Activated T-helper 1 cell treated with anti-CD3 and anti-CD28 coated beads, Interleukin-12 subunit alpha, Interleukin-12 subunit beta, Interleukin-2, Interleukin-4 antibody, amounts not matched to agents 30 ng/mL and 10 ng/mL and 1 ng/mL, durations not matched to agents 14 hours and 24 hours and 36 hours (primary cell): ENCODE measurements around the gene PBX3. TPM values are rescaled to one million over a fixed set of nuclear protein-coding genes. Genes with fewer than 3 reads are reported as not detected.
A peak's percentile ranks its signal among the peaks of the same experiment; 100 is the strongest.

Source experiments
- DNase-seq: peaks from one replicate; pipeline ENCODE4 v3.0.0; 2021; ENCODE audit warnings: low spot score
- H3K27ac Mint-ChIP-seq: one replicate; pipeline ENCODE4 v1.8.0; 2021; ENCODE audit warnings: mild to moderate bottlenecking, mixed read lengths
- H3K27me3 Mint-ChIP-seq: one replicate; pipeline ENCODE4 v1.8.0; 2022; ENCODE audit warnings: mild to moderate bottlenecking, moderate library complexity, mixed read lengths; ENCODE audit not compliant: insufficient read depth
- H3K36me3 Mint-ChIP-seq: one replicate; pipeline ENCODE4 v1.8.0; 2021; ENCODE audit warnings: low read depth, mixed read lengths
- H3K4me1 Mint-ChIP-seq: one replicate; pipeline ENCODE4 v1.8.0; 2021; ENCODE audit warnings: low read depth, mixed read lengths
- H3K4me3 Mint-ChIP-seq: one replicate; pipeline ENCODE4 v1.8.0; 2021; ENCODE audit warnings: mild to moderate bottlenecking, moderate library complexity, mixed read lengths
- H3K9me3 Mint-ChIP-seq: one replicate; pipeline ENCODE4 v1.8.0; 2021; ENCODE audit warnings: mixed read lengths
- intact Hi-C: fragments of 100-400 bp; cut with micrococcal nuclease; formaldehyde crosslinking; loops from one replicate; pipeline ENCODE4 v1.15.1; 2024
- total RNA-seq: library from RNA; stranded (reverse); gene quantifications from 2 replicates; pipeline ENCODE4 v1.2.3, GENCODE V29; 2022

PBX3 gene
- total RNA-seq, 1 donor from 2014 or later: 24.2 TPM

DNA sequence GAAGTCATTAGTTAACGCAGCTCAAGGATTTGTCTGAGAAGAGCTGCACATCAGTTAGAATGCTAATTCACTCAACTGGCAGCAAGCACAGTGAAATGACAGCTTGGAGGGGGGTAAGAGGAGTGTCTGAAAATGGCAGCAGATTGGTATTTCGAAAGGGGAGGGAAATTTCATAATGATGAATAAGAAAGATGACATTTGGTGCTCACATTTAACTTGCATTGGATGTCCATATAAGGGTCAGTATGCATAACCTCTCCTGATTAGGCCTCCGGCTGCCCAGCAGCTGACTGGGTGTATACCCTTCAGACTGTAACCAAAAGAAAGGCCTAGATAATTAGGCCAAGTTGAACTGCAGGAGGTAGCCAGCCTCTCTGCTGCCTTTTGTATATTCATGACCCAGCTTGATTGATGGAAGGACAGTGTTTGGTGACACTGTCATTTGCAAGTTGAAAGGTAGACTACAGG, 131.0 kb downstream of the PBX3 start:
- Mint-ChIP-seq H3K27me3 (peaks cover 3% of the 10 kb centered on the region), H3K27ac (no peak overlapping the region), H3K36me3 (no peaks in the 10 kb centered on the region), H3K4me1 (no peaks in the 10 kb centered on the region), H3K9me3 (no peaks in the 10 kb centered on the region), H3K4me3 (no peak overlapping the region)
- intact Hi-C loops: no loop called here
- DNase-seq: no peak

DNA sequence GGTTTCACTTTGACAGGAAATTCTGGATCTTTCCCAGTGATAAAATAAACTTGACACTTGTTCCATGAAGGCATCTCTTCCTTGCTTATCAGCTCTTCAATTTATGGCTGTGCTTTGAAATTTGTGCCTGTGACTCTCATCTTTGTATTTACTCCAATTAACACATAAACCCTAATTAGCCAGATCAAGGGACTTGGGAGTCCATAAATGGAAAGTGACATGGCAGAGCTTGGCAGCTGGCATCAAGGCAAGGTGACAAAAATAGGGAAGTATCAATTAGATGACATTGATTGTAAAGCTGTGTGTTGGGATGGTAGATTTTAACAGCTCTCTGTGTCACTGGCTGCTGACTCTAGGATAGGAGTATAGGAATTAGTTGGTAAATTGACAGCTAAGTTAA, 133.9 kb downstream of the PBX3 start:
- no peak for DNase-seq
- Mint-ChIP-seq H3K27ac (no peak overlapping the region), H3K4me3 (no peak overlapping the region), H3K4me1 (no peaks in the 10 kb centered on the region), H3K9me3 (no peaks in the 10 kb centered on the region), H3K27me3 (peaks cover 9% of the 10 kb centered on the region), H3K36me3 (no peaks in the 10 kb centered on the region)
- intact Hi-C loops: no loop called here

DNA sequence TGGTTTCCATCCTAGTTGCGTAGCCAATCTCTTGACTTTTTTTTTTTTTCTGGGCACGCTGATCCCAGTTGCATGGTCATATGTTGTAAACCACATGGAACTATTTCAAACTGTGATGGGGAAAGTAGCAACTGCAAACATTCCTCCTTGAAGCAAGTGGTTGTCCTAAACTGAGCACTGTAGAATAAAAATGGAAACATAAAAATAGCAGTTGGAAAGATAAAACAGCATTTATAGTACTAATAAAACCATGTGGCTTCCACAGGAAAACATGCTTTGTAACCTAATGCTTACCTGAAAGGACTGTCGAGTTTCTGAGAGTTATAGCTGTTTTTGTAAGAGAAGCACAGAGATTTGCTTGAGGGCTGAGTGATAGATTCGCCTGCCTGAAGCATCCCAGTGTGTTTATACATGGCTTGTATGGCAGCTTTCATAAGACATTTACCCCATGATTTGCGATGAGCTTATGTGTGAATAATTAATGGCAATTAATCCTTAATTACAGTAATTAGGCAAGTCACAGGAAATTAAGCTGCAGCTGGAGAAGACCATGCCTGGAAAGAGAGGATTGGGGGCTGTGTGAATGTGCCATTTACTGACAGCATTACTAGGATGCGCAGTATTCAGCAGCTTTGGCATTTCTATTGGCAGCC, 136.5 kb downstream of the PBX3 start:
- H3K36me3 Mint-ChIP-seq: no peaks in the 10 kb centered on the region
- no peaks in the 10 kb centered on the region for H3K9me3 Mint-ChIP-seq
- no peak for DNase-seq
- no peak overlapping the region for H3K4me3 Mint-ChIP-seq
- H3K27me3 Mint-ChIP-seq: peaks cover 28% of the 10 kb centered on the region
- no peaks in the 10 kb centered on the region for H3K4me1 Mint-ChIP-seq
- no peak overlapping the region for H3K27ac Mint-ChIP-seq
- intact Hi-C loops: no loop called here

DNA sequence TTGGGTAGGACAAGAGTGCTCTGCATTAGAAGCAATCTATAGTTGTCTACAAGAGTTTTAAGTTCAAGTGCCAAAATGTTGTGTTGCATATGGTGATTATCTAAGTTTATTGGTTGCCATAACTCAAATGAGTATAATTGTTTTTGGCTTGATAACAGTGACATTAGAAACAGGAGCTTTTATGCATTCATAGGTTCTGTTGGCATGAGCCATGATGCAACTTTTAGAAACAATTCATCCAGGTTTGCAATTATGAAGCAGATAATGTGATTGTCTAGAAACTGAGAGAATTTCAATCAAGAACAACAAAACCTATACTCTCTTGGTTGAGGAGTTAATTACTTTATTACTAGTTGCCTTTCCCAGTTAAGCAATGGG, 137.0 kb downstream of the PBX3 start:
- Mint-ChIP-seq H3K9me3 (no peaks in the 10 kb centered on the region), H3K36me3 (no peaks in the 10 kb centered on the region), H3K4me1 (peaks cover 2% of the 10 kb centered on the region), H3K27ac (no peak overlapping the region), H3K27me3 (peaks cover 33% of the 10 kb centered on the region), H3K4me3 (no peak overlapping the region)
- intact Hi-C loops: no loop called here
- DNase-seq: no peak

DNA sequence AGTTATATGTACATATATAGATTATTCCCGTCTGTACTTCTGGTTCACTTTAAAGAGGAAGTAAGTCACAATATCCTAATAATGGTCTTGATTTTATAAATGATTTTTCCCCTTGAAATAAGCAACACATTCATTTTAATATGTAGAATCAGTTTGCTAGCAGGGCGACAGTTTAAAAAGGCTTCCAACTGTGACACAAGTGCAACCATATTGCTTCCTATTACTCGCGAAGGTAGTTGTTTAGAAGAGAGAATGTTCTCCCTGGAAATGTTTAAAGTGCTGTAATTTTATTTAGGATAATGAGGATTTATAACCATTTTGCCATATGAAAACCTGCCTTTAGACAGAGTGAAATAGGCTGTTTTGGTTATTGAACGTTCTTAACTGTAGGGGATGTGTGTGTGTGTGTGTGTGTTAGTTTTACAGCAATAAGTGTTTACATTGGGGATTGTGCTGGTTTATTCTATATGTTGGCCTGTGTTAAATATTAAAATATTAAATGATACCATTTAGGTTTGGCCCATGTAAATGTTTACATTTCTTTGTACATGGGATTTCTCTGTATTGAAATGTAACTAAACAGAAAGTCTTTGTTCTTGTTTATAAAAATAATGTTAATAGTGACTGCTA, 138.3 kb downstream of the PBX3 start:
- Mint-ChIP-seq H3K9me3 (no peaks in the 10 kb centered on the region), H3K36me3 (no peaks in the 10 kb centered on the region), H3K27ac (no peak overlapping the region), H3K4me1 (peaks cover 5% of the 10 kb centered on the region), H3K27me3 (peaks cover 42% of the 10 kb centered on the region), H3K4me3 (no peak overlapping the region)
- DNase-seq: no peak
- intact Hi-C loops: no loop called here

DNA sequence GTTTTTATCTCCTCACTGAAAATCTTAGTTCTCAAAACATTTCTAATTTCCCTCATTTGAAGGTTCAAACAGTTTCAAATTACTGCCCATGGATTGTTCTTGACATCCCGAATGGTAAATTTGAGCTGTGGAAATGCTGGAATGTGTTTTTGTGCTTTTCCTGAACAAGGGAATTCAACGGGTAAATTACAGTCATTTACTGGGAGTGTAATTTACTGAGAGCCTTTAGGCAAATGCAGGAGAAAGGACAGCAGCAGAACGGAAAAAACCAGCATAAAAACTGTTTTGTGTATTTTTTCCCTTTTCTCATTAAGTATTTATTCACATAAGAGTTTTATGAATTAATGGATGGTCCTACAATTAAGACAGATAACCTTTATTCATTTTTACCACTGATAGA, 139.2 kb downstream of the PBX3 start:
- Mint-ChIP-seq H3K9me3 (no peaks in the 10 kb centered on the region), H3K4me3 (no peak overlapping the region), H3K27me3 (peaks cover 50% of the 10 kb centered on the region), H3K36me3 (no peaks in the 10 kb centered on the region), H3K4me1 (peaks cover 5% of the 10 kb centered on the region), H3K27ac (no peak overlapping the region)
- intact Hi-C loops: no loop called here
- DNase-seq: no peak

DNA sequence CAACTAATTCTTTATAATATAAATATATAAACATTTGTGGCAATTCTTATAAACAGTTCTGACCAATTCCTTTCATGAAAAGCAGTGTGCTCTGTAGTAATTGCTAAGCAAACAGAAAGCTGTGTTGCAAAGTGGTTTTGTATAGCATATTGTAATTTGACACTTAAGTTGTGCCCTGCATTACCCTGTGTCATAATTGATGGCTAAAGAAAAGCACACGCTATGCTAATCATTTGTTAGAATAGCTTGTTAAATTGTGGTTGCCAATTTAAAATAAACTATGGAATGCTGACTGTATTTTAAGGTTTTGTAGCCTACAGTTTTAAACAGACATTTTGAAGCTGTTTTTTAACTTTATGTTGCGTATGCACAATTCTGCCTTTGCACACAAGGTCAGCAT, 140.0 kb downstream of the PBX3 start:
- Mint-ChIP-seq H3K27ac (no peak overlapping the region), H3K36me3 (no peaks in the 10 kb centered on the region), H3K9me3 (no peaks in the 10 kb centered on the region), H3K4me1 (peaks cover 5% of the 10 kb centered on the region), H3K27me3 (peaks cover 50% of the 10 kb centered on the region), H3K4me3 (no peak overlapping the region)
- no peak for DNase-seq
- intact Hi-C loops: no loop called here

DNA sequence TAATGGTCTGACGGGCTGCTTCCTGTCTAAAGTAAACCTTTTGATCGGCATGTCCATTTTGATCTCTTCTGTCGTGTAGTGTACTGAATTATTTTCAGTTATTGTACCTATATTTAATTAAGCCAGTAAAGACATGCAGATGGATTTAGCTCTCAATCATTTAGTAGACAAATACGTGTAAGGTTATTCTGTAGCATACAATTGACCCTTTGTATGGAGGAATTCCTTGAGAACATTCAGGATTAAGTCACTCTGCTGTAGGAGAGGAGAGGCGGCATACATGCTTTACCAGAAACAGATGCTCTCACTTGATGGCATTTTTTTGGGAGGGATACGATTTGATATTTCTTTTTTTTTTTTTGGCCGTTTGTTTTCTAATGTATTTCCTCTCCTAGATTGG, 141.0 kb downstream of the PBX3 start:
- Mint-ChIP-seq H3K27ac (no peak overlapping the region), H3K4me1 (peaks cover 5% of the 10 kb centered on the region), H3K9me3 (no peaks in the 10 kb centered on the region), H3K36me3 (no peaks in the 10 kb centered on the region), H3K27me3 (peaks cover 55% of the 10 kb centered on the region), H3K4me3 (no peak overlapping the region)
- intact Hi-C loops: no loop called here
- no peak for DNase-seq

DNA sequence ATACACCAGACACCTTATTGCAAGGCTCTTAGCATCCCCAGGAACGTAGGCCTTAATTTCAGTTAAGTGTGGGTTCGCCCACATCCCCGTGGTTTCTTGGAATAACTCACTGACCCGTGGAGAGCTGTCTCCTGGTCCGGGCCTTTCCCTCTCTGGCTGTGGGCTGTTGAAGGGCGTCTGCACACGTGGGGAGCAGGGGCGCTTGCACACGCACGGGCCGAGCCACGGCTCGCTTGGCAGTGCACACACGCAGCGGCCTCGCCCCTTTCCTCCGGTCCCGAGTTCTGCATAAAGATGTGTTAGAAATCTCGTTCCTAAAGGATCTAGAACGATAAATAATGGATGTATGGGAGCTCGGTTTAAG, 141.9 kb downstream of the PBX3 start:
- peaks cover 5% of the 10 kb centered on the region for H3K4me1 Mint-ChIP-seq
- peaks cover 58% of the 10 kb centered on the region for H3K27me3 Mint-ChIP-seq
- H3K9me3 Mint-ChIP-seq: no peaks in the 10 kb centered on the region
- DNase-seq: no peak
- H3K27ac Mint-ChIP-seq: no peak overlapping the region
- H3K36me3 Mint-ChIP-seq: no peaks in the 10 kb centered on the region
- peak overlapping the region; percentile 58 for H3K4me3 Mint-ChIP-seq
- intact Hi-C loops: no loop called here

DNA sequence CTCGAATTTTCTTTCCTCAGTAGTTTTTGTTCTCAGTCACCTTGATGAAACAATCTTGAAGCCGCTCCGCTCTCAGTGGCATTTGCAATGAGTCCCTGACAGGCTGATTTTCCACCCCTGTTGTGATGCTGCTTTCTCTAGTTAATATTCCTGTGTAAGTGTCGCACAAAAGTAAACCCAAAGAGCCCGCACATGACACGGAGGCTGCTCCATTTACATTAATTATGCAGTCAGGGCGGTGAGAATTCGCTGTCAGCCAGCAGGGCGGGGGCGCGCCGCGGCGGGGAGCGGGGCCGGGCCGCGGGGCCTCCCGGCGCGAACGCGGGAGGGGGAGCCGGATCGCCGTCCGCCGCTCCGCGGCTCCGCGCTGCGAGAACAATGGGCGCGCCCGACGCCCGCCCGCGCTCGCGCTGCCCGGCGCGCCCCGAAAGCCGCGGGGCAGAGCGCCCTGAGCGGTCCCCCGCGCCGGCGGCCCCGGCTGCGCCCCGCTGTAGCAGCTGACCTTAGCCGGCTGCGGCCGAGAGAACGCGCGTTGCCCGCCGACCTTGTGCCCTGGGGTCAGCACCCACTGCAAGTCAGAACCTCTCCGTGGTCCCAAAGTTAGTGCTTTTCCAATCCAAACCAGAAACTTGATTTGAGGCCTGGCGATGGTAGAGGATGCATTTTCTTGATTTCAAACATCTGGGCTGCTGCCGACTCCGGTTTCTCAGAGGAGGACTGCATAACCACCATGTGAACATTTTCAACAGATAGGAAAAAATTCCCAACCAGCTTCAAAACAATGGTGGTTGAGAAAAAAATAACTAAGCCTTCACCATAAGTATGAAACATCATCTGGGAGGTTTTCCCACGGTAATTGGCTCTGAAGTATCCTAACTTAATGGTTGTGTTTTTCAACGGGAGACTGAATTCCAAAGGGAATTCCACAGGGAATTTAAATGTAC, 142.6 kb downstream of the PBX3 start:
- Mint-ChIP-seq H3K36me3 (no peaks in the 10 kb centered on the region), H3K9me3 (no peaks in the 10 kb centered on the region), H3K4me1 (peaks cover 5% of the 10 kb centered on the region), H3K27ac (no peak overlapping the region), H3K4me3 (peak overlapping the region; percentile 64), H3K27me3 (peaks cover 53% of the 10 kb centered on the region)
- intact Hi-C loops: no loop called here
- DNase-seq: no peak

DNA sequence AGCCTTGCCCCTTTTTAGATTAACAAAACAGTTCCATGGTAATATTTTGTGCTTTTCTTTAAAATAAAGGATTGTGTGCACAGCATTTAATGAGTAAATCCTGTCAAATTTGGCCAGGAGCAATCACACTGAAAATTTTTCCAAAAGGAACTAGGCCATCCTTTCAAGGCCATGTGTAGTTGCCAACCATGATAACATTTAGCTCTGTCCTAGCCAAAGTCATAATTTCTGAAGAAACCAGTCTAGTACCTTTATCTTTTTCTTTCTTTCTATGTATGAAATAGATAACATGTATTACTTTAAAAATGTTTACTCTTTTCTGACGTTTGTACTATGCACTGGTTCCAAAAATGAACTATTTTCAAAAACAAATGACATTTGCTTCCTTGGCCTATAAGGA, 143.7 kb downstream of the PBX3 start:
- no peak for DNase-seq
- intact Hi-C loops: no loop called here
- H3K27ac Mint-ChIP-seq: no peak overlapping the region
- peaks cover 54% of the 10 kb centered on the region for H3K27me3 Mint-ChIP-seq
- peaks cover 5% of the 10 kb centered on the region for H3K4me1 Mint-ChIP-seq
- H3K9me3 Mint-ChIP-seq: no peaks in the 10 kb centered on the region
- no peaks in the 10 kb centered on the region for H3K36me3 Mint-ChIP-seq
- H3K4me3 Mint-ChIP-seq: no peak overlapping the region

DNA sequence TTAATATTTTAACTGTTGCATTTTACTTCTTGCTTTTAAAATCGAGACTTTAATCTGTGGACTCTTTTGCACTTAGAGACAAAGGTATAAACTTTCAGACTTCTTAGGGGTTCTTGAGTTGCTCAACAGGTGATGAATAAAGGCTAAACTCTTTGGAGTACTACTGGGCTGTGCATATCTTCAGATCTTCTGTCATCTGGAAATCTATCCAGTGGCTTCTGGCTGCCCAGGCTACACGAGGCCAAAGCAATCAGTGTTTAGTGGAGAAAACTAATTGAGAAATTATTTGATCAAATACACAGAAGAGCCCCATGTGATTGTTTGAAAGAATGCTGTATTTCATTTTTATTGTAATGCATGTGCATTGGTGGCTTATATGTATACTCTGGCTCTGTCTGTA, 146.1 kb downstream of the PBX3 start:
- H3K4me3 Mint-ChIP-seq: no peak overlapping the region
- H3K9me3 Mint-ChIP-seq: no peaks in the 10 kb centered on the region
- no peak for DNase-seq
- H3K27me3 Mint-ChIP-seq: peaks cover 42% of the 10 kb centered on the region
- no peaks in the 10 kb centered on the region for H3K36me3 Mint-ChIP-seq
- intact Hi-C loops: no loop called here
- H3K4me1 Mint-ChIP-seq: peaks cover 5% of the 10 kb centered on the region
- H3K27ac Mint-ChIP-seq: no peak overlapping the region

DNA sequence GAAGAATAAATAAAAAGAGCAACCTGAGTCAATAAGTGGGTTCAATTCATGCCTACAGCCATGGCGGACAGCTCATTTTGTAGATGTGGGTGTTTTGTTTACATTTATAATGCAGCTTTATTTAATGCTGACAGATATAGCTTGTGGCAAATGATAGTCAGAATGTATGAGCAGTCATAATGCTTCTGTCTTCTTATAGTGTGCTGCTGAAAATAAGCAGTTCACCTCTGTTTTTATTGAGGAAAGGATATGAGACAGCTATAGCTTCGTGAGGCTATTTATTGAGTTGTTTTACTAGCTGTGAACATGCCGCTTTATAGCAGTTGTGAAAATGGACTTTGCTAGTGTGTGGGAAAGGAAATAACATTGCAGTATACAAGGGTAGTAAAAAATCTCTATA, 147.4 kb downstream of the PBX3 start:
- Mint-ChIP-seq H3K9me3 (no peaks in the 10 kb centered on the region), H3K27me3 (peaks cover 31% of the 10 kb centered on the region), H3K4me3 (no peak overlapping the region), H3K27ac (no peak overlapping the region), H3K36me3 (no peaks in the 10 kb centered on the region), H3K4me1 (no peaks in the 10 kb centered on the region)
- no peak for DNase-seq
- intact Hi-C loops: no loop called here
